GM12865 (cell line): ENCODE results near the gene PSMC4.

Source experiments
- DNase-seq: peaks from one replicate; pipeline ENCODE4 v3.0.0; 2010; ENCODE audit warnings: low read depth
- H3K4me3 ChIP-seq: 2 replicates; pipeline ENCODE4 v1.5.1; 2011; ENCODE audit warnings: mild to moderate bottlenecking, low read depth, low read length, control low read depth
- TF ChIP-seq, protein P1 (sequence below): IDR thresholded peaks from 2 replicates; pipeline ENCODE4 v1.5.1; 2011; ENCODE audit warnings: low read length, control low read depth, low read depth, inconsistent platforms; ENCODE audit not compliant: insufficient read depth; ENCODE audit errors: missing control alignments

Gene PSMC4

GRCh38 chr19:39987596-39987995 is 16.6 kb downstream of the PSMC4 start:
- TF ChIP-seq, protein P1, sequence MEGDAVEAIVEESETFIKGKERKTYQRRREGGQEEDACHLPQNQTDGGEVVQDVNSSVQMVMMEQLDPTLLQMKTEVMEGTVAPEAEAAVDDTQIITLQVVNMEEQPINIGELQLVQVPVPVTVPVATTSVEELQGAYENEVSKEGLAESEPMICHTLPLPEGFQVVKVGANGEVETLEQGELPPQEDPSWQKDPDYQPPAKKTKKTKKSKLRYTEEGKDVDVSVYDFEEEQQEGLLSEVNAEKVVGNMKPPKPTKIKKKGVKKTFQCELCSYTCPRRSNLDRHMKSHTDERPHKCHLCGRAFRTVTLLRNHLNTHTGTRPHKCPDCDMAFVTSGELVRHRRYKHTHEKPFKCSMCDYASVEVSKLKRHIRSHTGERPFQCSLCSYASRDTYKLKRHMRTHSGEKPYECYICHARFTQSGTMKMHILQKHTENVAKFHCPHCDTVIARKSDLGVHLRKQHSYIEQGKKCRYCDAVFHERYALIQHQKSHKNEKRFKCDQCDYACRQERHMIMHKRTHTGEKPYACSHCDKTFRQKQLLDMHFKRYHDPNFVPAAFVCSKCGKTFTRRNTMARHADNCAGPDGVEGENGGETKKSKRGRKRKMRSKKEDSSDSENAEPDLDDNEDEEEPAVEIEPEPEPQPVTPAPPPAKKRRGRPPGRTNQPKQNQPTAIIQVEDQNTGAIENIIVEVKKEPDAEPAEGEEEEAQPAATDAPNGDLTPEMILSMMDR: no peak
- DNase-seq: no peak

DNA sequence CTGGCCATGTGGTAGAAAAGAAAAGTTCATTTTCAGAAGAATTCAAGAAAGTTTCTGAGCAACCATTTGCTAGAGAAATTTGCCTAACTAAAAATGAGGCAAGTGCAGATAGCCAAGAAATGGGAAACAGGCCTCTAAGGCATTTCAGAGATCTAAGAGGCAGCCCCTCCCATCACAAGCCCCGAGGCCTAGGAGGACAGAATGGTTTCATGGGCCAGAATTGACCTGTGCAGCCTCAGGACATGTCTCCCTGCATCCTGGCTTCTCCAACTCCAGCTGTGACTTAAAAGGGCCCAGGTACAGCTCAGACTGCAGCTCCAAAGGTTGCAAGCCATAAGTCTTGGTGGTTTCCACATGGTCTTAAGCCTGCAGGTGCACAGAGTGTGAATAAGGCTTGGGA is 22.6 kb downstream of the PSMC4 start:
- no peak for DNase-seq
- TF ChIP-seq, protein P1: no peak
- no peak overlapping the region for H3K4me3 ChIP-seq

More at GRCh38 chr19:39987596-39987995, 16.6 kb downstream of the PSMC4 start:
- no peak overlapping the region for H3K4me3 ChIP-seq

DNA sequence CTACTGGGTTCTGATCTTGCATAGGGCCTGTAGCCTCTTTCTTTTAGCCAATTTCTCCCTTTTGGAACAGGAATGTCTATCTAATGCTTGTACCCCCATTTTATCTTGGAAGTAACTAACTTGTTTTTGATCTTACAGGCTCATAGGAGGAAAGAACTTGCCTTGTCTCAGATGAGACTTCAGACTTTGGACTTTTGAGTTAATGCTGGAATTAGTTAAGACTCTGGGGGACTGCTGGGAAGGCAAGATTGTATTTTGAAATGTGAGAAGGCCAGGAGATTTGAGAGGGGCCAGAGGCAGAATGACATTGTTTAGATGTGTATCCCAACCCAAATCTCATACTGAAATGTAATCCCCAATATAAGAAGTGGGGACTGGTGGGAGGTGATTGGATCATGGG is 23.4 kb downstream of the PSMC4 start:
- TF ChIP-seq, protein P1: no peak
- DNase-seq: no peak
- no peak overlapping the region for H3K4me3 ChIP-seq

DNA sequence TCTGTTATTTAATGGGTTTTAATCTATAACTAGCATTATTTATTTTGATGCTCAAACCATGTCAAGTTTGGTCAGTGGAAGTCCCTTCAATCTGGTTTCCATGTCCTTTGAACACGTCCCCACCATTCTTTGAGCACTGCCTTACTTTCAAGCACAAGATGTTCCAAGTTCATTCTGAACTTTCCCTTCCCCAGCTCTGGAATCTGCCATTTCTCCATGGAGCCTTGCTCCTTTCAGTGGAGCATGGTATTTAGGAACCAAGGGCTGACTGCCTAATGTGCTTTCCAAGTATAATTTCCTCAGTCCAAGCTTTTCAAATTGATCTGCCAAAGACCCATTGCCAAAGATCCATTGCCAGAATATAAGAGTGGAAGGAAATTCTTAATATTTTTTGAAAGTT is 24.8 kb downstream of the PSMC4 start:
- peak overlapping the region; percentile 87 for H3K4me3 ChIP-seq
- TF ChIP-seq, protein P1: no peak
- no peak for DNase-seq

DNA sequence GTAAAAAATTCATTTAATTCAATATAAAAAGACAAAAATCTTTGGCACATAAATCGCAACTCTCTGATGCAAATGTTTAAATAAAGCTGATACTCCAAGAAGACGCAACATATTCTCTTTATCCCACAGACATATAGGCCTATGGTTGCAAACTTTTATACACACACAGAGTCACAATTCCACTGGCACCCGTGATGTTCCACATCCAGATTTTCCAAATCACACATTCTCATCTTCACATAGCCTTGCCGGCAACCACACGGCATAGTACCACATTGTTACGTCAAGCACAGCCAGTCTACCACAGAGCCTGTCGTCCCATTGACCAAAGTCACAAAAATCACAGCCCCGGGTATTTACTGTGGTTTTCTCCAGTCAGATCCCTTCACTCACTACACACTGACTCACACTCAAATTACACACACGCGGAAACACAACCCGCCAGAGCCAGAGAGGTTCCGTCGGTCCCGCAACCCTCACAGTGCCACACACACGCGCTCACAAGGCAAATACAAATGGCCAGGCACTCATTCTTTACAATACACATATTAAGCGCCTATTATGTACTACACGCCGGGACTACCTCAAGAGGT is 25.3 kb downstream of the PSMC4 start:
- peak; percentile 66 for DNase-seq
- H3K4me3 ChIP-seq: peak overlapping the region; percentile 87
- TF ChIP-seq, protein P1: no peak

DNA sequence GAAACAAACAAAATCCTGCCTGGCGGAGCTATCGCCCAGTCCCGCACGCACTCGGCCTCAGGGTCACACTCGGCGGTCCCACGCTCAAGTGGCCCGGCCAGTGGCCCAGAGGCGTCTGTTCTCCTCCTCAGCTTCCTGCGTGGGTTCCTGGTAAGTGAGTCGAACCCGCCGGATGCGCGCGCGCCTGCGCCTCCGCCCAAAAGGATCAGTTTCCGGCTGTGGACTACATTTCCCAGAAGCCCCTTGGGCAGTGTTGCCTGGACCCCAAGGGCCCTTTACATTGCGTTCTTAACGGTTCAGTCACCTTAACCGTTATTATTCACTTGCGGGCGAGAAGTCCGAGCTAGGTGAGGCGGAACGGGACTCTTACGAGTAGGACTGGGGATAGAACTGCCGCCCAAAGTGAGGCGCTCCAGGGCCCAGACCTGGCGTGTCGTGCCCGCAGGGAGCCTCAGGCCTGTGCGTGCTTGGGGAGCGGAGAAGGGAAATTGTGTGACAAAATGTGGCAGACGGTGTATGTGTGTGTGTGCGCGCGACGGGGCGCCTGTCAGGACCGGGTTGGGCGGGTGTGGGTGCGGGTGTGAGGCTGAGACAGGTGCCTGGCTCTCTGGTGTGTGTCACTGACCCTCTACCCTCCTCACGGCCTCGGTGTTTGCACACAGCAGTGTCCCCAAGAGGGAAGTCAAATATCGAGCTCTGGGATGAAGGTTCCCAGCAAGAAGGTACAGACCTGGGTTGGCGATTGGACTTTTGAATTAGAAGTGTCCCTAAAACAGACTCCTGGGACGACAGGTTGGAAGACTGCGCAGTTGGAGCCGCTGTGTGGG is 26.1 kb downstream of the PSMC4 start, which contains the start of gene ZNF546:
Gene ZNF546 (plus strand): TSS at position 250 of the 827 bp plus-strand sequence. CDS start 1,267 bp downstream, outside the sequence.
- TF ChIP-seq, protein P1: no peak

More for the DNA sequence above, 26.1 kb downstream of the PSMC4 start, which contains the start of gene ZNF546:
- peak; percentile 96 for DNase-seq
- peak within 1 kb of the TSS; percentile 87 for H3K4me3 ChIP-seq
